OCI-LY3 (cell line): Measurements from ENCODE around the gene ATF6.

ENCODE experiments used
- H2AFZ ChIP-seq: fragments of 200-600, 300-600 bp; shearing (Covaris generic); 2 replicates; pipeline ENCODE4 v1.6.0; 2014; ENCODE audit warnings: antibody characterized with exemption, low read depth, low read length
- H3K27ac ChIP-seq: fragments of 200-600, 300-600 bp; sonication (generic); 2 replicates; pipeline ENCODE4 v1.5.1; 2014; ENCODE audit warnings: mild to moderate bottlenecking, low read length, moderate library complexity, mixed read lengths
- H3K27me3 ChIP-seq: fragments of 200-600, 300-600 bp; sonication (generic); 2 replicates; pipeline ENCODE4 v1.6.1; 2014; ENCODE audit warnings: low read depth, low read length, mixed read lengths
- H3K36me3 ChIP-seq: fragments of 200-600, 300-600 bp; sonication (generic); replicated peaks from 2 replicates; pipeline ENCODE3; 2014; ENCODE audit warnings: low read depth, low read length, mixed read lengths
- H3K4me1 ChIP-seq: fragments of 300-600, 200-600 bp; sonication (generic); 2 replicates; pipeline ENCODE4 v1.6.1; 2014; ENCODE audit warnings: low read length, mixed read lengths
- H3K4me2 ChIP-seq: fragments of 200-600, 300-600 bp; sonication (generic); 2 replicates; pipeline ENCODE4 v1.6.1; 2014; ENCODE audit warnings: low read length, mixed read lengths
- H3K4me3 ChIP-seq: fragments of 300-600, 200-600 bp; sonication (generic); 2 replicates; pipeline ENCODE4 v1.5.1; 2014; ENCODE audit warnings: antibody characterized with exemption, mild to moderate bottlenecking, low read length, moderate library complexity
- H3K79me2 ChIP-seq: fragments of 300-600, 200-600 bp; shearing (Covaris generic); 2 replicates; pipeline ENCODE4 v1.6.1; 2014; ENCODE audit warnings: mild to moderate bottlenecking, low read length, mixed read lengths
- H3K9ac ChIP-seq: fragments of 300-600, 200-600 bp; shearing (Covaris generic); 2 replicates; pipeline ENCODE4 v1.6.0; 2014; ENCODE audit warnings: mild to moderate bottlenecking, low read length, moderate library complexity
- H3K9me3 ChIP-seq: fragments of 200-600, 300-600 bp; shearing (Covaris generic); 2 replicates; pipeline ENCODE4 v1.6.1; 2014; ENCODE audit warnings: low read length, mixed read lengths; ENCODE audit not compliant: insufficient read depth
- H4K20me1 ChIP-seq: fragments of 200-600, 300-600 bp; sonication (generic); 2 replicates; pipeline ENCODE4 v1.6.1; 2016; ENCODE audit warnings: low read length, mixed read lengths; ENCODE audit not compliant: insufficient read depth
- CTCF ChIP-seq: fragments of 200-600, 300-600 bp; sonication (generic); IDR thresholded peaks from 2 replicates; pipeline ENCODE4 v1.5.1; 2014; ENCODE audit warnings: antibody characterized with exemption, low read length, low read depth
- EZH2phosphoT487 ChIP-seq: fragments of 200-600 bp; shearing (Covaris generic); IDR thresholded peaks from 2 replicates; pipeline ENCODE4 v1.6.1; 2018; ENCODE audit warnings: antibody characterized with exemption, mixed run types, low read depth

The ATF6 gene

GRCh38 chr1:161810780-161811179, 44.7 kb downstream of the ATF6 start:
- Histone ChIP-seq H3K4me1 (no peaks in the 10 kb centered on the region), H2AFZ (no peak overlapping the region), H3K27ac (no peak overlapping the region), H3K79me2 (0 out of 2 replicates have a peak, but pooled peaks cover 4% of the 10 kb centered on the region), H3K4me3 (no peak overlapping the region), H3K36me3 (peaks cover 24% of the 10 kb centered on the region), H3K9ac (no peak overlapping the region), H3K9me3 (peaks cover 11% of the 10 kb centered on the region; the same call in 1 of the 2 replicates), H3K4me2 (no peak overlapping the region), H4K20me1 (no peaks in the 10 kb centered on the region), H3K27me3 (no peaks in the 10 kb centered on the region)
- TF ChIP-seq EZH2phosphoT487 (no peak), CTCF (no peak)

- no peaks in the 10 kb centered on the region for H3K4me1 ChIP-seq
Observed at GRCh38 chr1:161816201-161816600, 50.1 kb downstream of the ATF6 start.

GRCh38 chr1:161817176-161817730, 51.1 kb downstream of the ATF6 start:
- H3K4me3 ChIP-seq, result no peak overlapping the region
- no peak overlapping the region for H2AFZ ChIP-seq
- no peak overlapping the region for H3K27ac ChIP-seq
- H3K4me1 ChIP-seq, result no peaks in the 10 kb centered on the region
- H3K79me2 ChIP-seq, result no peaks in the 10 kb centered on the region
- H3K9ac ChIP-seq, result no peak overlapping the region
- H4K20me1 ChIP-seq, result no peaks in the 10 kb centered on the region
- no peaks in the 10 kb centered on the region for H3K9me3 ChIP-seq
- H3K4me2 ChIP-seq, result no peak overlapping the region
- H3K27me3 ChIP-seq, result no peaks in the 10 kb centered on the region
- TF ChIP-seq CTCF (no peak), EZH2phosphoT487 (no peak)
- peaks cover 7% of the 10 kb centered on the region for H3K36me3 ChIP-seq

More at GRCh38 chr1:161816201-161816600, 50.1 kb downstream of the ATF6 start:
- no peaks in the 10 kb centered on the region for H4K20me1 ChIP-seq
- H3K27ac ChIP-seq, result no peak overlapping the region
- H3K4me2 ChIP-seq, result no peak overlapping the region
- H3K9ac ChIP-seq, result no peak overlapping the region
- H3K36me3 ChIP-seq, result peaks cover 5% of the 10 kb centered on the region
- no peaks in the 10 kb centered on the region for H3K27me3 ChIP-seq
- no peaks in the 10 kb centered on the region for H3K9me3 ChIP-seq
- H3K79me2 ChIP-seq, result no peaks in the 10 kb centered on the region
- no peak for TF ChIP-seq EZH2phosphoT487
- no peak for TF ChIP-seq CTCF
- no peak overlapping the region for H2AFZ ChIP-seq
- H3K4me3 ChIP-seq, result no peak overlapping the region

GRCh38 chr1:161820914-161821313, 54.8 kb downstream of the ATF6 start:
- no peak for TF ChIP-seq EZH2phosphoT487
- TF ChIP-seq CTCF, result no peak
- Histone ChIP-seq H3K36me3 (peaks cover 15% of the 10 kb centered on the region), H3K9me3 (no peaks in the 10 kb centered on the region), H3K27me3 (no peaks in the 10 kb centered on the region), H4K20me1 (no peaks in the 10 kb centered on the region), H3K4me2 (no peak overlapping the region), H3K4me1 (no peaks in the 10 kb centered on the region), H2AFZ (no peak overlapping the region), H3K79me2 (no peaks in the 10 kb centered on the region), H3K27ac (no peak overlapping the region), H3K9ac (no peak overlapping the region), H3K4me3 (no peak overlapping the region)
